ENCODE measurements around the gene ENOX1.

DNA sequence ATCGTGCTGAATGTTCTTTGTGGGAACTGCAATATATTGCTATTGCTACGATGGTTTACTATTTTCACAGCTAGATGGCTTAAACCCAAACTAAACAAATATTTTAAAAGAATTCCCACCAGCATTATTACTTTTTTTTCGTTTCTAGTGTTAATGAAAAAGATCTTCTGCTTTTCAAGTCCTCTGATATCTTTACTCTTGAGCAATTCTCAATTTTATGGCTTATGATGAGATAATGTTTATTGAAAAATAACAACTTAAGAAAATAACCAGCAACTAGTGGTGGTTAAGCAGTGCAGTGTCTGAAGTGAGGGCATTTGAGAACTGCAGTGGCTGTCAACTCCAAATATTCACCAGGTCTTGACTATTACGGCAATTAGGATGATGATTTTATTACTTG is 360.4 kb downstream of the ENOX1 start:
- TF ChIP-seq EZH2phosphoT487 (IDR thresholded peaks at IDR 0.05) (no peak), EZH2 (IDR thresholded peaks at IDR 0.05) (no peak)
